Measurements from ENCODE around the gene TRAF2.

GRCh38 chr9:136850866-136851775 lies 35.2 kb upstream of the TRAF2 start:
- TF ChIP-seq CTCF (IDR thresholded peaks at IDR 0.05) (no peak), ZFX (IDR thresholded peaks at IDR 0.05; ENCODE audit: borderline replicate concordance) (no peak)
